DMS53 treated with DMSO at 0.1 percent for 48 hours (cell line): ENCODE results near the gene MYH11.
"Not testable (repeated sequence)": the region's sequence is repeated elsewhere in the genome, so short reads cannot be mapped to it uniquely, and the experiment has no call there.

Source experiments
- DNase-seq: peaks from one replicate; lab custom pipeline; 2025; ENCODE audit not compliant: unreplicated experiment; lab: John Stamatoyannopoulos, UW

The MYH11 gene

DNA sequence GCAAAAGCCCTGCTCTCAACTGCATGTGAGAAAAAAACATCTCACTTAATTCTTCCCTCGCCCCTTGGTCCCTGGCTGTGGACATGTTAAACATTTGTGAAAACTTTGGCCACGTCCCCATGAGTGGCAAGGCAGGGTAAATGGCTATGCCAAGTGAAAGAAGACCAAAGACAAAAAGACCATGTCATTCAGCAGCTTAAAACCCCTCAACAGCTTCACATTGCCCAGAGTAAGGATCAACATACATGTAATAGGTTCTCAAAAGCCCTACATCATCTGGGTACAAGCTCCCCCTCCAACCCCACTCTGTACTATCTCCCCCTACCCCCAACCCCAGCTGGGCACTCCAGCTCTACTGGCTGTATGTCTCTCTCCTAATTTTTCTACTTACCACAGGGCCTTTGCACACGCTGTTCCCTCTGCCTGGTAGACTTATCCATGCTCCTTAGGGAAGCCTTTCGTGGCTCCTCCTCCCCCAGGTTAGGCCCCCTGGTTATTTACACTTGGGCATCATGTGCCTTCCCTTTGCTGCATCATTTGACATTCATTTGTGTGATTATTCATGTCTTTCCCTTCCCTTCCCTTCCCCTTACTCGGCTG lies 131.1 kb downstream of the MYH11 start:
- DNase-seq = no peak

GRCh38 chr16:15723808-15724207 lies 133.0 kb downstream of the MYH11 start:
- no peak for DNase-seq

DNA sequence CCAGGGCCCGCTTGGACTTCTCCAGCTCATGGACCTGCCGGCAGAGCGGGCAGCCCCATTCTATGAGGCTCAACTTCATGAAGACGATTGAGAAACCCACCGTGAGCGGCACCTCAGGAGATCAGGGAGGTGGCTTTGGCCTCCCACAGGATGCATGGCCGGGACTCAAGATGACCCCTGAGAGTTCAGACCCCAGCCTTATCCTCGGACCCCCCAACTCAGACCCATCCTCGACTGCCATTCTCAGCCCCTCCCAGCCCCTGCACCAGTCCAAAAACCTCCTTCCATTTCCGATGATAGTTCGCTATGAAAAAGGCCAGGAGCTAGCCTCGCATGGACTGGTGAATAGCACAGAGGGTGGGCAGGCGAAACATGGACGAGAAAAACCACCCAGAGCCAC lies 135.8 kb downstream of the MYH11 start:
- no peak for DNase-seq

DNA sequence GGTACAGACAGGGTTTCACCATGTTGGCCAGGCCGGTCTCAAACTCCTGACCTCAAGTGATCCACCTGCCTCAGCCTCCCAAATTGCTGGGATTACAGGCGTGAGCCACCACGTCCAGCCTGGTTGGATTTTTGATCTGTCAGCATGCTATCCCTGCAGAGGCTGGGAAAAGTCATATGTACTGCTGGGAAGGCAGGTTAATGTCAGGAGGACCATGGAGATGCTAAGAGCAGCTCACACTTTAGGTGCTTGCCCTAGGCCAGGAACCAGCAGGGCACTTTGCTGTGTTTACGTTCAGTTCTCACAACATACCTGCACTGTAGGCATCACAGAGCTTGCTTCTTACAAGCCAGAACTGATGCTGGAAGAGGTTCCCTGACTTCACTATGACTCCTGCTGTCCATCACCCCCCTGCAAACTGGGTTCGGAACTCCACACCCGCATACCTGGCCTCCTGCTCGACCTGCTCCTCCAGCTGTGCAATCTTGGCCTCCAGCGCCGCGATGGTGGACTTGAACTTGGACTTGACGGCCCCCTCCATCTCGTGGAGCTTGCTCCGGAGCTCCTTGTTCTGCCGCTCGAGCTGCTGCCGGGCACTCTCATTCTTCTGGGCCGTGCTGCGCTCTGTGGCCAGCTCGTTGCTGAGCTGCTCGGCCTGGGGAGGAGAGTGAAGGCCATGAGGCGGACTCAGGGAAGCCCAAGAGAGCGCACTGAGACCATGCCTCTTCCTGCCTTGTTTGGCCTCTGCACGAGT lies 140.0 kb downstream of the MYH11 start:
- no peak for DNase-seq

GRCh38 chr16:15715221-15715620 lies 141.6 kb downstream of the MYH11 start:
- no peak for DNase-seq

GRCh38 chr16:15714393-15715172 lies 142.2 kb downstream of the MYH11 start:
- DNase-seq = no peak

DNA sequence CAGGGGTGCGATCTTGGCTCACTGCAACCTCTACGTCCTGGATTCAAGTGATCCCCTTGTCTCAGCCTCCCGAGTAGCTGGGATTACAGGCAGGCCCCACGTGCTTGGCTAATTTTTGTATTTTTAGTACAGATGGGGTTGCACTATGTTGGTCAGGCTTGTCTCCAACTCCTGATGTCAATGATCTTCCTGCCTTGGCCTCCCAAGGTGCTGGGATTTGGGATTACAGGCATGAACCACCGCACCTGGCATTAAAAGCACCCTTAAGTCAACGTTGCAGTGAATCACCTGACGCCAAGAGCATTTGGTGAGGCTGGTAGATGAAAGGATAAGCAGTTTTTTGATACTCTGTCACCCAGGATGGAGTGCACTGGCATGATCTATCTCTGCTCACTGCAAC lies 147.8 kb downstream of the MYH11 start:
- no peak for DNase-seq

GRCh38 chr16:15708096-15708495 lies 148.7 kb downstream of the MYH11 start:
- DNase-seq = no peak

- DNase-seq = no peak
These were observed 149.5 kb downstream of the MYH11 start for GRCh38 chr16:15707332-15707731.

DNA sequence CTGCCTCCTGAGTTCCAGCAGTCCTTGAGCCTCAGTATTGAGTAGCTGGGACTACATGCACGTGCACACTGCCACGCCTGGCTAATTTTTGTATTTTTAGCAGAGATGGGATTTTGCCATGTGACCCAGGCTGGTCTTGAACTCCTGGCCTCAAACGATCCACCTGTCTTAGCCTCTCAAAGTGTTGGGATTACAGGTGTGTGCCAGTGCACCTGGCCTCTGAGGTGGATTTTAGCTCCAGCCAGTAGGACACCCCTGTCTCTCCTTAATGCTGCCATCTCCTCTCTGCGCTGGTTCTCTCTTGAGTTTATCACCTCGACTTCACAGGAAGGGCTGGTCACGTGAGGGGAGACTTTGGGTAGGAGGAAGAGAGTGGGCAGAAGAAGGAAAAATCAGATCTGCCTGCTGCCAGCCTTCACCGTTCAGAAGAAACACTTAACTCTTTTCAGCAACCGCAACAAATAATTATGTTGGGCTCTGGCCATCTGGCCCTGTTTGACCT lies 151.7 kb downstream of the MYH11 start:
- no peak for DNase-seq

DNA sequence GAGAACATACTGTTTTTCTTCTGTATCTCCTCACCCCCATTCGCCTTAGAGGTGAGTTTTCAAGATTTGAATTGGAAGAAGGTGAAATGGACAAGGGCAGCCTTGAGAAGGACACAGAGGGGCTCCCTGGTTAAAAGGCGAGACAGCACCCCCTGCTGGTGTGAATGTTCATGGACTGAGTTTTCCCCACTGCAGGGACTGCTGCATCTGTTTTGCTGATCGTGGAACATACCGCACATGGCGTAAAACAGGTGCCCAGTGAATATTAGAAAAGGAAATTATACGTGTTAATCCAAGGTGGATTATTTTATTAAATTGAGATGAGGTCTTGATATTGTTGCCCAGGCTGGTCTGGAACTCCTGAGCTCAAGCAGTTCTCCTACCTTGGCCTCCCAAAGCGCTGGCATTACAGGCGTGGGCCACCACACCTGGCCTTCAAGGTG lies 152.3 kb downstream of the MYH11 start:
- peak; percentile 2 for DNase-seq

- DNase-seq = no peak
These were observed 153.6 kb downstream of the MYH11 start for GRCh38 chr16:15703029-15703736.

DNA sequence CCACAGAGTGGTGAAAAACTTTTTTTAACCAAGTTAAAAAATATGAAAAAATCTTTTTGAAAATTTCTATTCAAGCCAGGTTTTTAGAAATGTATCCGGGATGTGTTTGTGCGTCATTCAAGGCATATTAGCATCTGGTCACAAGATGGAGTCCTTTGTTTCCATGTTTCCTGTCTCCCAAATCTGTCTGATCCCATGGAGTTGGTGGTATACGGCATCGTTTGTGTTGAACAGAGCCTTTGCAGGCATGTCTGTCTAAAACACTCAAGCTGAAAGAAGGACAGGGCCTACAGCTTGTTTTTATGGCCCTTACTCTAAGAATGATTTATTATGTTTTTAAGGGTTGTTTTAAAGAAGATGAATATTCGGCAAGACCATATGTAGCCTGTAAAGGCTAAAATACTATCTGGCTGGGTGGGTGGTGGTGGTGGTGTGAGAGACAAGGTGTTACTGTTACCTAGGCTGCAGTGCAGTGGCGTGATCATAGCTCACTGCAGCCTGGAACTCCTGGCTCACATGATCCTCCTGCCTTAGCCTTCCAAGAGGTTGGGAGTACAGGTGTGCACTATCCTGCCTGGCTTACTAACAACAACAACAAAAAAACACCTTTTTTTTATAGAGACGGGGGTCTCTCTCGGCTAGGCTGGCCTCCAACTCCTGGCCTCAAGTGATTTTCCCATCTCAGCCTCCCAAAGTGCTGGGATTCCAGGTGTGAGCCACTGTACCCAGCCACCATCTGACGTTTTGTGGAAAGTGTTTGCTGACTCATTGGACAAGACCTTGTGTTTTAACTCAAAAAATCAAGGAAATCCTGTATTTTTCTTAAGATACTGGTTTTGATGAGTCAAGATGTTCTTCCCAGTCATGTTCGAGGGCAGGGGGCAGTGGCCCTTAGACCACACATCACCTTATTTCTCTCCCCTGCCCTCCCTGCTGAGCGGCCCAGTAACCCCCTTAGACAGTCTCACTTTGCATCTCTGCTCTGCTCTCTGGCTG lies 154.6 kb downstream of the MYH11 start:
- DNase-seq = no peak

- DNase-seq = no peak
These were observed 155.5 kb downstream of the MYH11 start for GRCh38 chr16:15701367-15701766.

DNA sequence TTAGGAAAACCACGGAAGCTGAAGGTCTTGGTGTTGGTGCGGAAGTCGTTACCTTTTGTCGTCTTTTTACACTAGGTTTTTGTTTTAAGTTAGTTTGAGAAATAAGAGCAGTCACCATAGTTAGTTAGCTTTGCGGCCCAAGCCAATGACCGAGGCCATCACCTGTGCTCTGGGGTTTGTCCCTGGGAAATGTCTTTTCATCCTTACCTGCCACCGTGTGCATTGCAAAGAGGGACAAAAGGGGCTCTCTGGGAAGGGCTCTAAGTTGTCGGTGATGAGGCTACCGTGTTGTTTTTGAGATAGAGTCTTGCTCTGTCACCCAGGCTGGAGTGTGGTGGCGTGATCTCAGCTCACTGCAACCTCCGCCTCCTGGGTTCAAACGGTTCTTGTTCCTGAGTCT lies 157.0 kb downstream of the MYH11 start:
- no peak for DNase-seq

GRCh38 chr16:15694499-15694898 lies 162.3 kb downstream of the MYH11 start:
- DNase-seq = no peak

- not testable (repeated sequence) for DNase-seq
These were observed 164.3 kb downstream of the MYH11 start for GRCh38 chr16:15692508-15692907.

GRCh38 chr16:15691046-15691445 lies 165.8 kb downstream of the MYH11 start:
- no peak for DNase-seq

DNA sequence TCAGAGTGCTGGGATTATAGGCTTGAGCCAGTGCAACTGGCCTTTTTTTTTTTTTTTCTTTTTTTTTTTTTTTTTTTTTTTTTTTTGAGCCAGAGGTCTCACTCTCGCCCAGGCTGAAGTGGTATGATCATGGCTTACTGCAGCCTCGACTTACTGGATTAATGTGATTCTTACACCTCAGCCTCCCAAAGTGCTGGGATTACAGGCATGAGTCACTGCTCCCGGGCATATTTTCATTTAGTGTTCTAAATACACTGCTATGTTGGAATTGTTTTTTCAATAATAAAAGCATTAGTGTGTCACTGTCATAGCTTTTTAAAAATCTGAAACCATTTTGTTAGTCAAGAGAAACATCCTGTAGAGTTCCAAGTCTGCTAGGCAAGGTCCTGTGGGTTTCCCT lies 166.5 kb downstream of the MYH11 start:
- no peak for DNase-seq

GRCh38 chr16:15689290-15689689 lies 167.5 kb downstream of the MYH11 start:
- no peak for DNase-seq
